Measurements from ENCODE around the gene NFX1. TPM values are rescaled to one million over a fixed set of nuclear protein-coding genes. Genes with fewer than 3 reads are reported as not detected.
"Not testable (repeated sequence)": the region's sequence is repeated elsewhere in the genome, so short reads cannot be mapped to it uniquely, and the experiment has no call there.

NFX1 gene
- total RNA-seq, 1 donor from 2014 or later, result 34.1 TPM

GRCh38 chr9:33381231-33381791 is 91.0 kb downstream of the NFX1 start:
- H3K4me3 Mint-ChIP-seq, result no peak overlapping the region
- no peak for TF ChIP-seq CTCF (conservative IDR thresholded peaks at IDR 0.05)
- no peak overlapping the region for H3K27ac Mint-ChIP-seq
- DNase-seq (ENCODE audit: extremely low spot score, unreplicated experiment), result no peak
- peaks cover 14% of the 10 kb centered on the region for H3K4me1 Mint-ChIP-seq (ENCODE audit: unreplicated experiment)
- no peaks in the 10 kb centered on the region for H3K36me3 Mint-ChIP-seq
- H3K9me3 Mint-ChIP-seq, result no peaks in the 10 kb centered on the region
- no peaks in the 10 kb centered on the region for H3K27me3 Mint-ChIP-seq

- H3K27ac Mint-ChIP-seq; H3K4me1 Mint-ChIP-seq (ENCODE audit: unreplicated experiment); H3K9me3 Mint-ChIP-seq; H3K4me3 Mint-ChIP-seq; DNase-seq (ENCODE audit: extremely low spot score, unreplicated experiment); H3K36me3 Mint-ChIP-seq; H3K27me3 Mint-ChIP-seq: not testable (repeated sequence)
These were observed 92.1 kb downstream of the NFX1 start for GRCh38 chr9:33382397-33382796.

- not testable (repeated sequence) for DNase-seq (ENCODE audit: extremely low spot score, unreplicated experiment); H3K36me3 Mint-ChIP-seq; H3K27me3 Mint-ChIP-seq
These were observed 93.1 kb downstream of the NFX1 start for GRCh38 chr9:33383396-33383795.

GRCh38 chr9:33385536-33385935 is 95.2 kb downstream of the NFX1 start:
- H3K27ac Mint-ChIP-seq; H3K36me3 Mint-ChIP-seq; H3K4me3 Mint-ChIP-seq; H3K27me3 Mint-ChIP-seq; DNase-seq (ENCODE audit: extremely low spot score, unreplicated experiment); H3K9me3 Mint-ChIP-seq: not testable (repeated sequence)
- peaks cover 25% of the 10 kb centered on the region for H3K4me1 Mint-ChIP-seq (ENCODE audit: unreplicated experiment)

More at GRCh38 chr9:33383396-33383795, 93.1 kb downstream of the NFX1 start:
- not testable (repeated sequence) for H3K9me3 Mint-ChIP-seq, H3K27ac Mint-ChIP-seq, H3K4me3 Mint-ChIP-seq
- H3K4me1 Mint-ChIP-seq (ENCODE audit: unreplicated experiment), result peaks cover 16% of the 10 kb centered on the region

DNA sequence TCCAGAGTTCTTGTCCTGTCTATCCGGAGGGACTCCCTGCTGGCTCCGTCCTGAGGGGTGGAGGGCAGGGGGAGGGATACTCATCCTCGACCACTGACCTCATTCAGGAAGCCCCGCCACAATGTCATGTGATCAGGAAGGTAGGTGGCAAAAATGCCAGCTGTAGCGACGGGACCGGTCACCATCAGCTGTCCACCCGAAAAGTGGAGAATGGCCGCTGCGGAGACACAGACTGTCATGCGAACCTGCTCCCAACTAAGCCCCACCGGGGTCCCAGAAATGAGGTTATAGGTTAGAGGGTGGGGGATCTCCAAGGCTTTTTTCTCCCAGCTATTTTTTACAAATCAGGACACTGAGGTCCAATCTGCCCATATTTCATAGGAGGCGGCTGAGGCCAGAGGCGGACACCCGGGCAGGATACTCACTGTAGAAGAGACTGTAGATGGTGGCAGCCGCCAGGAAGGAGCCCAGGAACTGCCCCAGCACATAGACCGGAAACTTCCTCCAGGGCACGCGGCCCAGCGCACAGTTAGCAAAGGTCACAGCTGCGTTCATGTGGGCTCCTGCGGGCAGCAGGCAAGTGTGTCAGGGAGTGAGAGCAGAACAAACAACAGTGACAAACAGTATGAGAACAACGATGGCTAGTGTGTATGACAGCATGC is 95.8 kb downstream of the NFX1 start:
- H3K27ac Mint-ChIP-seq, H3K36me3 Mint-ChIP-seq, H3K9me3 Mint-ChIP-seq: not testable (repeated sequence)

GRCh38 chr9:33386641-33386996 is 96.3 kb downstream of the NFX1 start:
- H3K36me3 Mint-ChIP-seq; H3K9me3 Mint-ChIP-seq; DNase-seq (ENCODE audit: extremely low spot score, unreplicated experiment); H3K27me3 Mint-ChIP-seq; H3K4me3 Mint-ChIP-seq; H3K27ac Mint-ChIP-seq: not testable (repeated sequence)
- peaks cover 19% of the 10 kb centered on the region for H3K4me1 Mint-ChIP-seq (ENCODE audit: unreplicated experiment)

More for the DNA sequence above, 95.8 kb downstream of the NFX1 start:
- H3K4me3 Mint-ChIP-seq; H3K27me3 Mint-ChIP-seq; DNase-seq (ENCODE audit: extremely low spot score, unreplicated experiment): not testable (repeated sequence)
- peaks cover 19% of the 10 kb centered on the region for H3K4me1 Mint-ChIP-seq (ENCODE audit: unreplicated experiment)

- not testable (repeated sequence) for H3K27ac Mint-ChIP-seq; H3K4me3 Mint-ChIP-seq; H3K36me3 Mint-ChIP-seq; H3K27me3 Mint-ChIP-seq; H3K9me3 Mint-ChIP-seq; DNase-seq (ENCODE audit: extremely low spot score, unreplicated experiment)
- peaks cover 19% of the 10 kb centered on the region for H3K4me1 Mint-ChIP-seq (ENCODE audit: unreplicated experiment)
These were observed 96.7 kb downstream of the NFX1 start for GRCh38 chr9:33386998-33387397.

DNA sequence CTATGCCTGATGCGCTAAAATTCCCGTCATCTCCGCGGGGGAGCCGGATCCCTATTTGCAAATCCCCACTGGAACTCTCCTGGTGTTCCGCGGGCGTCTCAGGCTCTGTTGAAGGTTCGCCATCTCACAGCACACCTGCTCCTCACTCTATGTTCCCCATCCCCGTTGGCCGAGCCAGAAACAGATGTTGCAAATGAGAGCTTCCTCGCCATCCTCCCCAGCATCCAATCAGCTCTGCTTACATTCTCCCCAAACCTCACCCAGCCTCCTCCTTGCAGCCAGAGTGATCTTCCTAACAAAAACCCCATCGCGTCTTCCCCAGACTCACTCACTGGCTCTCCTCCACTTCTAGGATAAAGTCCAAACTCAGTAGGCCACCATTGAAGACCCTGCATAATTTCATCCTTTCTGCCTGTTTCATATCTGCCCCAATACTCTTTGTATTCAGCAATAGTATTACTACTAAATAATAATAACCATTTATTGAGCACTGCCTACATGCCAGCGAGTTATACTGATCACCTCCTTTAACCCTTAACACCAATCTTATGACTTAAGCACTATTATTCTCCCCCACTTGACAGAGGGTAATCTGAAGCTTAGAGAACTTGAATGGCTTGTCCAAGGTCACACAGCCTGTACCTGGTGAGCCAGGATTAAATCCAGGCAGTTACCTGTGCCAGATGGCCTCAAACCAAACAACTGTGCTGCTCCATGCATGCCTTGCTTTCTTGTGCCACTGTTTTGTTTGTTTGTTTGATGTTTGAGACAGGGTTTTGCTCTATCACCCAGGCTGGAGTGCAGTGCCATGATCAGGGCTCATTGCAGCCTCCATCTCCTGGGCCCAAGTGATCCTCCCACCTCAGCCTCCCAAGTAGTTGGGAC is 98.0 kb downstream of the NFX1 start:
- no peaks in the 10 kb centered on the region for H3K9me3 Mint-ChIP-seq
- H3K4me3 Mint-ChIP-seq, result no peak overlapping the region

GRCh38 chr9:33391111-33391771 is 100.9 kb downstream of the NFX1 start:
- peak overlapping the region; percentile 73 for H3K4me3 Mint-ChIP-seq
- peak overlapping the region; percentile 85 for H3K27ac Mint-ChIP-seq
- not testable (repeated sequence) for DNase-seq (ENCODE audit: extremely low spot score, unreplicated experiment); H3K36me3 Mint-ChIP-seq; H3K27me3 Mint-ChIP-seq; H3K9me3 Mint-ChIP-seq
- peaks cover 30% of the 10 kb centered on the region for H3K4me1 Mint-ChIP-seq (ENCODE audit: unreplicated experiment)

More for the DNA sequence above, 98.0 kb downstream of the NFX1 start:
- Mint-ChIP-seq H3K27me3 (no peaks in the 10 kb centered on the region), H3K4me1 (ENCODE audit: unreplicated experiment) (peaks cover 19% of the 10 kb centered on the region), H3K36me3 (no peaks in the 10 kb centered on the region), H3K27ac (no peak overlapping the region)
- no peak for DNase-seq (ENCODE audit: extremely low spot score, unreplicated experiment)
- TF ChIP-seq CTCF (conservative IDR thresholded peaks at IDR 0.05), result no peak

GRCh38 chr9:33392591-33393021 is 102.3 kb downstream of the NFX1 start:
- H3K27ac Mint-ChIP-seq; DNase-seq (ENCODE audit: extremely low spot score, unreplicated experiment); H3K9me3 Mint-ChIP-seq; H3K4me3 Mint-ChIP-seq; H3K27me3 Mint-ChIP-seq; H3K36me3 Mint-ChIP-seq: not testable (repeated sequence)
- H3K4me1 Mint-ChIP-seq (ENCODE audit: unreplicated experiment), result peaks cover 28% of the 10 kb centered on the region

Measured in type B pancreatic cell (in vitro differentiated cells).